ENCODE data around the gene PRUNE2. TPM values are rescaled to one million over a fixed set of nuclear protein-coding genes. Genes with fewer than 3 reads are reported as not detected.
"Not testable (repeated sequence)": the region's sequence is repeated elsewhere in the genome, so short reads cannot be mapped to it uniquely, and the experiment has no call there.

The PRUNE2 gene
- 10 to 100 TPM in 1 of 4 donors, 1 to 10 TPM in 3; 3.6 to 16.2 (median 6.4) TPM for total RNA-seq

DNA sequence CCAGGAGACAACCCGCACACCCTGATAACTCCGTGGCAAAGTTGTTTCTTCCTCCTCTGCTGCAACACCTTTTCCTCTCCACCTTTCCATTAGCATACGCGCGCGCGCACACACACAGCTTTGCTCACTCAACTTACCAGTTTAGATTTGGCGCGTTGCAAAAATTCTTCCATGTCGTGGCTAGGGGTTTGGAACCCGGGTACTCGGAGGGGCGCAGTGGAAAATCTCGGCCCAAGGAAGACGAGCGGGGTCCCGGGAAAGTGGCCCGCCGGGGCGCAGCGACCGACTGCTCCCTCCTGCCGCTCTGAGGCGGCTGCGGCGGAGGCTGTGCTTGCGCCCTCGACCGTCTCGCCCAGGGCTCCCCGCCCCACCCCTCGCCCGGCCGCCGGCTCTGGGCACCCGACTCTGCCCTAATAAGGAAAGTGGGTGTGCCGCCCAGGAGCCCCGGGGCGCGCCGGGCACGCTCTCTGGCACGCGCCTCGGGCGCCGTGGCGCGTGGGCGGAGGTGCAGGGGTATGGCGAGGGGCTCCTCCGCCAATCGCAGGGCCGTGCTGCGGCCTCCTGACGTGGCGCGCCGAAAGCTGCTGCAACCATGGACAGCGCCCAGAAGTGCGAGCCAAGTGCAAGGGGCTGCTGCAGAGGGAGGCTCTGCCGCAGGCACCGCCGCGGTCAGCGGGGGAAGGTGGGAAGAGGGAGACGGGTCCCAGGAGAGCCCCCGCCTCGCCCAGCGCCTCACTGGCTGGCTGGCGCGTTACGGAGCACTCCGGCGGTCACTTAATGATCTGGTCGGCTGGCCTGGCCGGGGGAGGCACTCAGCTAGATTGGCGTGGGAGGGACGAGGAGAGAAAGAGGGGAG lies at the start of gene PRUNE2:
PRUNE2 (minus strand) TSS at position 324 of the 856 bp plus-strand sequence; CDS start at position 173, 151 bp downstream.
- Histone ChIP-seq H3K27ac (no peak within 1 kb of the TSS), H3K36me3 (no peaks in the 10 kb centered on the region)
- peak in 1 of 2 donors; percentile 75 for DNase-seq (ENCODE audit: low spot score in 2 of 2)

DNA sequence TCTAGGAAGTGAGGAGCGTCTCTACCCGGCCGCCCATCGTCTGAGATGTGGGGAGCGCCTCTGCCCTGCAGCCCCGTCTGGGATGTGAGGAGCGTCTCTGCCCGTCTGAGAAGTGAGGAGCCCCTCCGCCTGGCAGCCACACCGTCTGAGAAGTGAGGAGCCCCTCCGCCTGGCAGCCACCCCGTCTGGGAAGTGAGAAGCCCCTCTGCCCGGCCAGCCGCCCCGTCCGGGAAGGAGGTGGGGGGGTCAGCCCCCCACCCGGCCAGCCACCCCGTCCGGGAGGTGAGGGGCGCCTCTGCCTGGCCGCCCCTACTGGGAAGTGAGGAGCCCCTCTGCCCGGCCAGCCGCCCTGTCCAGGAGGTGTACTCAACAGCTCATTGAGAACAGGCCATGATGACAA lies 49.5 kb upstream of the PRUNE2 start:
- 87% methylated on average over 11 of the region's 23 CpGs for WGBS
- H3K9me3 ChIP-seq; H3K27ac ChIP-seq; H3K27me3 ChIP-seq; H3K4me1 ChIP-seq; H3K4me3 ChIP-seq; H3K36me3 ChIP-seq; DNase-seq (ENCODE audit: low spot score in 2 of 2): not testable (repeated sequence)

More for the DNA sequence above, at the start of gene PRUNE2:
- 2% methylated on average over 47 of the region's 79 CpGs for WGBS
- peaks cover 18% of the 10 kb centered on the region for H3K4me1 ChIP-seq
- peaks cover 7% of the 10 kb centered on the region for H3K27me3 ChIP-seq
- TF ChIP-seq CTCF (IDR thresholded peaks at IDR 0.05) (no peak), POLR2AphosphoS5 (IDR thresholded peaks at IDR 0.05) (no peak), POLR2A (IDR thresholded peaks at IDR 0.05) (no peak), EP300 (IDR thresholded peaks at IDR 0.05) (no peak)
- H3K4me3 ChIP-seq: peak within 1 kb of the TSS; percentile 47
- H3K9me3 ChIP-seq: no peaks in the 10 kb centered on the region

- Histone ChIP-seq H3K36me3 (no peaks in the 10 kb centered on the region), H3K9me3 (no peaks in the 10 kb centered on the region), H3K4me1 (no peaks in the 10 kb centered on the region), H3K27ac (no peak overlapping the region), H3K4me3 (no peak overlapping the region), H3K27me3 (peaks cover 2% of the 10 kb centered on the region)
- no peak for DNase-seq (ENCODE audit: low spot score in 2 of 2)
- TF ChIP-seq POLR2A (IDR thresholded peaks at IDR 0.05) (no peak), CTCF (IDR thresholded peaks at IDR 0.05) (no peak), POLR2AphosphoS5 (IDR thresholded peaks at IDR 0.05) (no peak), EP300 (IDR thresholded peaks at IDR 0.05) (no peak)
- 90% methylated on average over 4 of the region's 4 CpGs for WGBS
Observed at GRCh38 chr9:76949865-76950264, 44.0 kb upstream of the PRUNE2 start.

DNA sequence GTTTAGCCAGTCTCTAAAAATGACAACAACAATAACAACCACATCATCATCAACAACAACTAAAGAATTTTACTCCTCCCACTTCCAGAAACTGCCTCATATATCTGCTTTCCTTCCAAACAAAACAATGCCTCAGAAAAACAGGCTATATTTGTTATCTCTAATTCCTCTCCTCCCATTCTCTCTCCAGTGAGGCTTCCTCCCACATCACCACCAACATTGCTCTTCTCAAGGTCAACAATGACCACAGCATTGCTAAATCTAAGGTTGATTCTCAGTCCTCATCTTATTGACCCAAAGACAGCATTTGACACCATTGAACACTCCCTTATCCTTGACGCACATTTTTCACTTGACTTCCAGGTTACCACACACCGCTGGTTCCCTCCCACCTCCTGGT lies 38.1 kb upstream of the PRUNE2 start:
- no peak for DNase-seq (ENCODE audit: low spot score in 2 of 2)
- H3K36me3 ChIP-seq: no peaks in the 10 kb centered on the region
- H3K4me1 ChIP-seq: no peaks in the 10 kb centered on the region
- no peaks in the 10 kb centered on the region for H3K9me3 ChIP-seq
- H3K4me3 ChIP-seq: no peak overlapping the region
- 92% methylated on average over 2 of the region's 2 CpGs for WGBS
- TF ChIP-seq EP300 (IDR thresholded peaks at IDR 0.05) (no peak), CTCF (IDR thresholded peaks at IDR 0.05) (no peak)
- no peaks in the 10 kb centered on the region for H3K27me3 ChIP-seq
- H3K27ac ChIP-seq: no peak overlapping the region

DNA sequence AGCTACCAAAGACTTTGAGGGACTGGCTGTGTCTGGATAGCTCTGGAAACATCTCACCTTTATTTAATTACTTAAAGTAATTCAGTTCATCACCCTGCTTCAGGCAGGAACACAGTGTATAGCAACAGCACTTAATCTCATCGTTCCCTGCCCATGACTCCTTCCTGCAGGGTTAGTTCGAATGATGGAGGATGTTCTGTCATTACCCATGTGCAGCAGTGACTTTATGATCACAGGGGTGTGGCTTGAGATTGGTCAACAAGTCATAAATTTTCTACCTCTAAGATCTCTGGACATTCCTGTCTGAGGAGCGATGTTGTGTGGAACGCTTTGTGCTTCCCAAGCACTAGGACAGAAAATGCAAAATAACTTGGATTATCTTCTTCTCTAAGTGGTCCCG lies 37.1 kb upstream of the PRUNE2 start:
- no peaks in the 10 kb centered on the region for H3K9me3 ChIP-seq
- H3K4me3 ChIP-seq: no peak overlapping the region
- H3K4me1 ChIP-seq: no peaks in the 10 kb centered on the region
- no peaks in the 10 kb centered on the region for H3K27me3 ChIP-seq
- H3K27ac ChIP-seq: no peak overlapping the region
- no peak for DNase-seq (ENCODE audit: low spot score in 2 of 2)
- H3K36me3 ChIP-seq: no peaks in the 10 kb centered on the region
- WGBS: 75% methylated on average over 5 of the region's 5 CpGs
- no peak for TF ChIP-seq POLR2AphosphoS5 (IDR thresholded peaks at IDR 0.05)
- no peak for TF ChIP-seq CTCF (IDR thresholded peaks at IDR 0.05)
- TF ChIP-seq EP300 (IDR thresholded peaks at IDR 0.05): no peak
- TF ChIP-seq POLR2A (IDR thresholded peaks at IDR 0.05): no peak
